Mesenchymal stem cell (in vitro differentiated cells and primary cell): Measurements from ENCODE around the gene ZNF511.

ENCODE experiments used
- DNase-seq: peaks from one replicate; pipeline ENCODE4 v3.0.0-alpha.2; 2013
- H2AFZ ChIP-seq: one replicate; pipeline ENCODE4 v1.6.1; 2013; ENCODE audit warnings: low read depth, mild to moderate bottlenecking, control low read depth, inconsistent platforms, low read length, moderate library complexity
- H2AK5ac ChIP-seq: 2 replicates; pipeline ENCODE4 v1.6.1; 2013; ENCODE audit warnings: low read length, moderate library complexity, mild to moderate bottlenecking, inconsistent platforms; ENCODE audit not compliant: severe bottlenecking
- H2BK120ac ChIP-seq: one replicate; pipeline ENCODE4 v1.6.1; 2013; ENCODE audit warnings: low read depth, mild to moderate bottlenecking, inconsistent platforms, low read length, moderate library complexity
- H2BK12ac ChIP-seq, 2 experiments: one replicate each; pipeline ENCODE4 v1.6.1; 2013; ENCODE audit warnings: inconsistent platforms in 2 of 2, low read length in 2 of 2, mild to moderate bottlenecking in 2 of 2, moderate library complexity in 2 of 2, control low read depth in 1 of 2
- H2BK15ac ChIP-seq: one replicate; pipeline ENCODE4 v1.6.1; 2013; ENCODE audit warnings: mild to moderate bottlenecking, low read depth, inconsistent platforms; ENCODE audit not compliant: poor library complexity, severe bottlenecking
- H2BK5ac ChIP-seq: 2 replicates; pipeline ENCODE4 v1.6.1; 2013; ENCODE audit warnings: low read depth, mild to moderate bottlenecking, low read length, control low read depth, inconsistent platforms; ENCODE audit not compliant: poor library complexity, severe bottlenecking
- H3K14ac ChIP-seq, 2 experiments: one replicate each; pipeline ENCODE4 v1.6.1; 2013; ENCODE audit warnings: inconsistent platforms in 2 of 2, low read length in 2 of 2, control low read depth in 1 of 2, mild to moderate bottlenecking in 1 of 2, moderate library complexity in 1 of 2
- H3K18ac ChIP-seq, 2 experiments: one replicate each; pipeline ENCODE4 v1.6.1; 2013; ENCODE audit warnings: inconsistent platforms in 2 of 2, low read length in 2 of 2, control low read depth in 1 of 2, low read depth in 1 of 2, mild to moderate bottlenecking in 1 of 2
- H3K23ac ChIP-seq, 2 experiments: one replicate each; pipeline ENCODE4 v1.6.1; 2013; ENCODE audit warnings: inconsistent platforms in 2 of 2, low read length in 2 of 2, mild to moderate bottlenecking in 2 of 2, moderate library complexity in 2 of 2, control low read depth in 1 of 2
- H3K27ac ChIP-seq: 2 replicates; pipeline ENCODE4 v1.5.1; 2013; ENCODE audit warnings: mild to moderate bottlenecking, moderate library complexity, low read length, control low read depth, inconsistent platforms; ENCODE audit not compliant: poor library complexity, severe bottlenecking
- H3K27me3 ChIP-seq, 2 experiments: 2 replicates each; pipeline versions ENCODE4 v1.6.1 to v1.7.0; 2013; ENCODE audit warnings: low read length in 2 of 2, mild to moderate bottlenecking in 2 of 2, moderate library complexity in 2 of 2, control low read depth in 1 of 2, inconsistent platforms in 1 of 2; ENCODE audit not compliant: control insufficient read depth in 1 of 2, insufficient read depth in 1 of 2
- H3K36me3 ChIP-seq, 2 experiments: 2 replicates each; pipeline versions ENCODE4 v1.6.1 to v1.7.0; 2013; ENCODE audit warnings: low read length in 2 of 2, control low read depth in 1 of 2, inconsistent platforms in 1 of 2, low read depth in 1 of 2, mild to moderate bottlenecking in 1 of 2; ENCODE audit not compliant: insufficient read depth in 2 of 2, control insufficient read depth in 1 of 2
- H3K4ac ChIP-seq, 2 experiments: one replicate each; pipeline ENCODE4 v1.6.1; 2013; ENCODE audit warnings: inconsistent platforms in 2 of 2, low read length in 2 of 2, mild to moderate bottlenecking in 2 of 2, moderate library complexity in 2 of 2, control low read depth in 1 of 2, low read depth in 1 of 2
- H3K4me1 ChIP-seq: 2 replicates; pipeline ENCODE4 v1.6.1; 2013; ENCODE audit warnings: low read depth, low read length, control low read depth; ENCODE audit not compliant: control insufficient read depth, insufficient read depth
- H3K4me2 ChIP-seq: 2 replicates; pipeline ENCODE4 v1.6.1; 2013; ENCODE audit warnings: low read length, mild to moderate bottlenecking, inconsistent platforms; ENCODE audit not compliant: poor library complexity, severe bottlenecking
- H3K4me3 ChIP-seq, 2 experiments: 2 replicates each; pipeline versions ENCODE4 v1.5.1 to v1.7.0; 2013; ENCODE audit warnings: low read length in 2 of 2, mild to moderate bottlenecking in 2 of 2, control low read depth in 1 of 2, low read depth in 1 of 2; ENCODE audit not compliant: insufficient read depth in 1 of 2
- H3K79me1 ChIP-seq: replicated peaks from 2 replicates; pipeline ENCODE4 v1.6.1; 2013; ENCODE audit warnings: mild to moderate bottlenecking, control low read depth, low read length, inconsistent platforms; ENCODE audit not compliant: poor library complexity, severe bottlenecking
- H3K9ac ChIP-seq: 2 replicates; pipeline ENCODE4 v1.7.0; 2013; ENCODE audit warnings: mild to moderate bottlenecking, low read length, moderate library complexity
- H3K9me3 ChIP-seq: 2 replicates; pipeline ENCODE4 v1.7.0; 2013; ENCODE audit warnings: mild to moderate bottlenecking, low read length; ENCODE audit not compliant: control insufficient read depth
- H4K8ac ChIP-seq: one replicate; pipeline ENCODE4 v1.6.1; 2013; ENCODE audit warnings: inconsistent platforms, mild to moderate bottlenecking, low read length, moderate library complexity
- H4K91ac ChIP-seq: one replicate; pipeline ENCODE4 v1.6.1; 2013; ENCODE audit warnings: mild to moderate bottlenecking, low read length, inconsistent platforms
- WGBS: methylation state at CpG from one replicate; pipeline ENCODE4 v1.1.7; 2013; ENCODE audit warnings: mixed read lengths; 5-methylcytosine and 5-hydroxymethylcytosine counted together

ZNF511 gene

DNA sequence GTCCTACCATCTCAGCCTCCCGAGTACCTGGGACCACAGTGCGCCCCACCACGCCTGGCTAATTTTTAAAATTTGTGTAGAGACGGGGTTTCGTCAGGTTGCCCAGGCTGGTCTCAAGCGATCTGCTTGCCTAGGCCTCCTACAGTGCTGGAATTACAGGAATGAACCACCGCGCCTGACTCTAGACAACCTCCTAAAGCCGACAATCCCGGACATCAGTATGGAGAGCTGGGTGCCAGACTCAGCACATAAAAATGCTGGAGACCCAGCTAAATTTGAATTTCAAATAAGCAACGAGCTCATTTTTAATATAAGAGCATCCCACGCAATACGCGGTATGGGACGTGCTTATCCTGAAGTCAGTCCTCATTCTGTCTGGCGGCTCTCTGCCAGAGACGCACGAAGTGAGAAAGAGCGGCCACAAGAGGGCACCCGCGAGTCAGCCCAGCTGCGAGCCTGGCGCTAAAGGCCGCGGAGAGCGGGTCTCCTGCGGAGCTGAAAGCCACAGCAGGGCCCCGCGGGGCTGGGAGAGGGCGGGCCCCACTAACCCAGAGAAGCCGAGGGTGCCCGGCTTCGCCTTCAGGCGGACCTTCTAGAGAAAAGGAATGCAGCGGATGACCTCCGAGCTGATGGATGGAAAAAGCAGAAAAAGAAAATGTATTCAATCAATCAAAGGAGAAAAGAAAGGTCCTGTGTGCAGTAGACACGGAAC lies 20.9 kb downstream of the ZNF511 start:
- no peaks in the 10 kb centered on the region for H3K9me3 ChIP-seq
- peaks cover 23 to 77% of the 10 kb centered on the region in 2 experiments for H3K27me3 ChIP-seq
- H2AK5ac ChIP-seq, result no peak overlapping the region
- H3K4me1 ChIP-seq, result peaks cover 43% of the 10 kb centered on the region
- no peak overlapping the region for H4K91ac ChIP-seq
- H2BK12ac ChIP-seq, result no peak overlapping the region
- H2BK120ac ChIP-seq, result no peak overlapping the region
- peak overlapping the region; percentile 24 for H3K4me2 ChIP-seq
- H2BK15ac ChIP-seq, result no peak overlapping the region
- H2BK5ac ChIP-seq, result peak overlapping the region; percentile 51
- H3K36me3 ChIP-seq, result peaks cover 0 to 4% of the 10 kb centered on the region in 2 experiments
- H4K8ac ChIP-seq, result no peak overlapping the region
- H3K4me3 ChIP-seq, result peak overlapping the region in 1 of 2 experiments; percentile 68
- H3K4ac ChIP-seq, result no peak overlapping the region
- H3K23ac ChIP-seq, result no peak overlapping the region
- WGBS, result 10% methylated on average over 37 of the region's 37 CpGs
- no peaks in the 10 kb centered on the region for H3K79me1 ChIP-seq
- H3K14ac ChIP-seq, result no peak overlapping the region
- peak; percentile 79 for DNase-seq
- no peak overlapping the region for H3K18ac ChIP-seq
- H2AFZ ChIP-seq, result no peak overlapping the region
- H3K27ac ChIP-seq, result peak overlapping the region; percentile 75
- peak overlapping the region; percentile 58 for H3K9ac ChIP-seq

DNA sequence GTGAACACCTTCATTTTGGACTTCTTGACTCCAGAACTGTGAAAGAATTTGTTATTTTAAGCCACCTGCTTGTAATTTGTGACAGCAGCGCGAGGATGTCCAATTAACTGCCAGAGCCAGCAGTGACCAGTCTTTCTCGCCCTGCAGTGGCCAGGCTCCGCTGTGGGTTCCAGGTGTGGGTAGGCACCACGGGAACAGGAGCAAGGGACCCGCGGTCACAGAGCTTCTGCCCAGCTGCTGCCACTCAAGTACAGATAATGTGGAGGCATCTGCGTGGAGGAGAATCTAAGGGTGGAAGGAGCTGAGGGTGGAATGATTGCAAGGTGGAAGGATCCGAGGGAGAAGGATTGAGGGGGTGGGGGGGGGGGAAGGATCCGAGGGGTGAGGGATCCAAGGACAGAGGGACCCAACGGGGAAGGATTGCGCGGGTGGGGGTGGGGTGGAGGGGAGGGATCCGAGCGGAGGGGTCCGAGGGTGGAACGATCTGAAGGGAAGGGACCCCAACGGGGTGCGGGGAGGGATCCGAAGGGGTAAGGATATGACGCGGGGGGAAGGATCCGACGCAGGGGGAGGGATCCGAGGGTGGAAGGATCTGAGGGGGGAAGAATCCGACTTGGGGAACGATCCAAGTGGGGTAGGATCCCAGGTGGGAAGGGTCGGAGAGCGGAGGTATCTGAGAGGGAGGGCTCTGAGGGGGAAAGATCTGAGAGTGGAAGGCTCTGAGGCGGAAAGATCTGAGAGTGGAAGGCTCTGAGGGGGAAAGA lies 24.4 kb downstream of the ZNF511 start:
- H3K4me2 ChIP-seq, result no peak overlapping the region
- no peak overlapping the region for H3K18ac ChIP-seq
- peaks cover 48 to 77% of the 10 kb centered on the region in 2 experiments for H3K27me3 ChIP-seq
- H2AFZ ChIP-seq, result no peak overlapping the region
- peaks cover 36% of the 10 kb centered on the region for H3K4me1 ChIP-seq
- no peak overlapping the region for H2BK120ac ChIP-seq
- no peak overlapping the region for H3K4me3 ChIP-seq
- H4K91ac ChIP-seq, result no peak overlapping the region
- no peak overlapping the region for H3K9ac ChIP-seq
- no peak overlapping the region for H2BK15ac ChIP-seq
- 85% methylated on average over 30 of the region's 30 CpGs for WGBS
- no peak overlapping the region for H2AK5ac ChIP-seq
- no peak overlapping the region for H3K27ac ChIP-seq
- no peaks in the 10 kb centered on the region for H3K9me3 ChIP-seq
- H2BK12ac ChIP-seq, result no peak overlapping the region
- no peak for DNase-seq
- H3K36me3 ChIP-seq, result peaks cover 0 to 5% of the 10 kb centered on the region in 2 experiments
- no peak overlapping the region for H4K8ac ChIP-seq
- no peak overlapping the region for H2BK5ac ChIP-seq
- no peak overlapping the region for H3K14ac ChIP-seq
- H3K4ac ChIP-seq, result no peak overlapping the region
- H3K79me1 ChIP-seq, result no peaks in the 10 kb centered on the region
- no peak overlapping the region for H3K23ac ChIP-seq

DNA sequence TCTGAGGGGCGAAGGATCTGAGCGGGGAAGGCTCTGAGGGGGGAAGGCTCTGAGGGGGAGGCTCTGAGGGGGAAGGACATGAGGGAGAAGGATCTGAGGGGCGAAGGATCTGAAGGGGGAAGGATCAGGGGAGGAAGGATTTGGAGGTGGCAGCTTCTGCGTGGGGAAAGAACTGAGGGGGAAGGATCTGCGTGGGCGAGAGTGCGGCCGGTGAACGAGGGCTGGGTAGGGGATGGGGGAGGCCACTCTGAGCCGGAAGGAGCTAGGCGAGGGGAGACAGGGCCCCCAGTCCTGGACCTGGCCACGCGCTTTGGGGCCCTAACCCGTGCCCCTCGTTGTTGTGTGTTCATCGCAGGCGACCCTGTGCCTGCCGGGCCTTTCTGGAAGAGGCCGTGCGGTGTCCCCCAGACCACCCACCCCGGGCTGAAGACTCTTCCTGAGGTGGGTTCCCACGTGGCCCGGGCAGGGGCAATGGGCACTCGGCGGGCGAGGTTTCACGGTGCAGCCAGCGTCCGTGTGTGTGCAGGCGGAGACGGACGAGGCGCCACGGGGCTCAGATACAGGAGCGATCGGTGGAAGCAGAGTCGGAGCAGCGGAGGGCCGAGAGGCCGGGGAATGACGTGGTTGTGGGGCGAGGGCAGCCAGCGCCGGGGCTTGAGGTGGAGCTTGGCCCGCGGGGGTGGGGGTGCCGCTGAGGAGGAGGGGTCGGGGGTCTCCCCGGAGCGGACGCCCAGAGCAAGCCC lies 26.0 kb downstream of the ZNF511 start:
- Histone ChIP-seq H3K14ac (no peak overlapping the region), H3K4me1 (peaks cover 22% of the 10 kb centered on the region), H4K91ac (no peak overlapping the region), H2BK15ac (peak overlapping the region; percentile 67), H2BK12ac (no peak overlapping the region), H4K8ac (no peak overlapping the region), H3K27me3 (peaks cover 52 to 67% of the 10 kb centered on the region in 2 experiments), H3K79me1 (no peaks in the 10 kb centered on the region), H3K4ac (no peak overlapping the region), H2AK5ac (no peak overlapping the region), H3K23ac (no peak overlapping the region), H2AFZ (no peak overlapping the region), H2BK120ac (no peak overlapping the region), H2BK5ac (no peak overlapping the region), H3K18ac (no peak overlapping the region), H3K9me3 (no peaks in the 10 kb centered on the region), H3K27ac (no peak overlapping the region), H3K9ac (peak overlapping the region; percentile 77), H3K36me3 (peaks cover 0 to 5% of the 10 kb centered on the region in 2 experiments), H3K4me3 (peak overlapping the region in 1 of 2 experiments; percentile 68), H3K4me2 (peak overlapping the region; percentile 59)
- WGBS, result 40% methylated on average over 41 of the region's 51 CpGs
- peak; percentile 33 for DNase-seq
